Mesenchymal stem cell (in vitro differentiated cells and primary cell): Measurements from ENCODE around the gene LSM4.
"Not testable (repeated sequence)": the region's sequence is repeated elsewhere in the genome, so short reads cannot be mapped to it uniquely, and the experiment has no call there.

Experiments
- DNase-seq: peaks from one replicate; pipeline ENCODE4 v3.0.0-alpha.2; 2013
- H2AFZ ChIP-seq: one replicate; pipeline ENCODE4 v1.6.1; 2013; ENCODE audit warnings: low read depth, mild to moderate bottlenecking, control low read depth, inconsistent platforms, low read length, moderate library complexity
- H2AK5ac ChIP-seq: 2 replicates; pipeline ENCODE4 v1.6.1; 2013; ENCODE audit warnings: low read length, moderate library complexity, mild to moderate bottlenecking, inconsistent platforms; ENCODE audit not compliant: severe bottlenecking
- H2BK120ac ChIP-seq: one replicate; pipeline ENCODE4 v1.6.1; 2013; ENCODE audit warnings: low read depth, mild to moderate bottlenecking, inconsistent platforms, low read length, moderate library complexity
- H2BK12ac ChIP-seq, 2 experiments: one replicate each; pipeline ENCODE4 v1.6.1; 2013; ENCODE audit warnings: inconsistent platforms in 2 of 2, low read length in 2 of 2, mild to moderate bottlenecking in 2 of 2, moderate library complexity in 2 of 2, control low read depth in 1 of 2
- H2BK15ac ChIP-seq: one replicate; pipeline ENCODE4 v1.6.1; 2013; ENCODE audit warnings: mild to moderate bottlenecking, low read depth, inconsistent platforms; ENCODE audit not compliant: poor library complexity, severe bottlenecking
- H2BK5ac ChIP-seq: 2 replicates; pipeline ENCODE4 v1.6.1; 2013; ENCODE audit warnings: low read depth, mild to moderate bottlenecking, low read length, control low read depth, inconsistent platforms; ENCODE audit not compliant: poor library complexity, severe bottlenecking
- H3K14ac ChIP-seq, 2 experiments: one replicate each; pipeline ENCODE4 v1.6.1; 2013; ENCODE audit warnings: inconsistent platforms in 2 of 2, low read length in 2 of 2, control low read depth in 1 of 2, mild to moderate bottlenecking in 1 of 2, moderate library complexity in 1 of 2
- H3K18ac ChIP-seq, 2 experiments: one replicate each; pipeline ENCODE4 v1.6.1; 2013; ENCODE audit warnings: inconsistent platforms in 2 of 2, low read length in 2 of 2, control low read depth in 1 of 2, low read depth in 1 of 2, mild to moderate bottlenecking in 1 of 2
- H3K23ac ChIP-seq, 2 experiments: one replicate each; pipeline ENCODE4 v1.6.1; 2013; ENCODE audit warnings: inconsistent platforms in 2 of 2, low read length in 2 of 2, mild to moderate bottlenecking in 2 of 2, moderate library complexity in 2 of 2, control low read depth in 1 of 2
- H3K27ac ChIP-seq: 2 replicates; pipeline ENCODE4 v1.5.1; 2013; ENCODE audit warnings: mild to moderate bottlenecking, moderate library complexity, low read length, control low read depth, inconsistent platforms; ENCODE audit not compliant: poor library complexity, severe bottlenecking
- H3K27me3 ChIP-seq, 2 experiments: 2 replicates each; pipeline versions ENCODE4 v1.6.1 to v1.7.0; 2013; ENCODE audit warnings: low read length in 2 of 2, mild to moderate bottlenecking in 2 of 2, moderate library complexity in 2 of 2, control low read depth in 1 of 2, inconsistent platforms in 1 of 2; ENCODE audit not compliant: control insufficient read depth in 1 of 2, insufficient read depth in 1 of 2
- H3K36me3 ChIP-seq, 2 experiments: 2 replicates each; pipeline versions ENCODE4 v1.6.1 to v1.7.0; 2013; ENCODE audit warnings: low read length in 2 of 2, control low read depth in 1 of 2, inconsistent platforms in 1 of 2, low read depth in 1 of 2, mild to moderate bottlenecking in 1 of 2; ENCODE audit not compliant: insufficient read depth in 2 of 2, control insufficient read depth in 1 of 2
- H3K4ac ChIP-seq, 2 experiments: one replicate each; pipeline ENCODE4 v1.6.1; 2013; ENCODE audit warnings: inconsistent platforms in 2 of 2, low read length in 2 of 2, mild to moderate bottlenecking in 2 of 2, moderate library complexity in 2 of 2, control low read depth in 1 of 2, low read depth in 1 of 2
- H3K4me1 ChIP-seq: 2 replicates; pipeline ENCODE4 v1.6.1; 2013; ENCODE audit warnings: low read depth, low read length, control low read depth; ENCODE audit not compliant: control insufficient read depth, insufficient read depth
- H3K4me2 ChIP-seq: 2 replicates; pipeline ENCODE4 v1.6.1; 2013; ENCODE audit warnings: low read length, mild to moderate bottlenecking, inconsistent platforms; ENCODE audit not compliant: poor library complexity, severe bottlenecking
- H3K4me3 ChIP-seq, 2 experiments: 2 replicates each; pipeline versions ENCODE4 v1.5.1 to v1.7.0; 2013; ENCODE audit warnings: low read length in 2 of 2, mild to moderate bottlenecking in 2 of 2, control low read depth in 1 of 2, low read depth in 1 of 2; ENCODE audit not compliant: insufficient read depth in 1 of 2
- H3K79me1 ChIP-seq: replicated peaks from 2 replicates; pipeline ENCODE4 v1.6.1; 2013; ENCODE audit warnings: mild to moderate bottlenecking, control low read depth, low read length, inconsistent platforms; ENCODE audit not compliant: poor library complexity, severe bottlenecking
- H3K9ac ChIP-seq: 2 replicates; pipeline ENCODE4 v1.7.0; 2013; ENCODE audit warnings: mild to moderate bottlenecking, low read length, moderate library complexity
- H3K9me3 ChIP-seq: 2 replicates; pipeline ENCODE4 v1.7.0; 2013; ENCODE audit warnings: mild to moderate bottlenecking, low read length; ENCODE audit not compliant: control insufficient read depth
- H4K8ac ChIP-seq: one replicate; pipeline ENCODE4 v1.6.1; 2013; ENCODE audit warnings: inconsistent platforms, mild to moderate bottlenecking, low read length, moderate library complexity
- H4K91ac ChIP-seq: one replicate; pipeline ENCODE4 v1.6.1; 2013; ENCODE audit warnings: mild to moderate bottlenecking, low read length, inconsistent platforms
- WGBS: methylation state at CpG from one replicate; pipeline ENCODE4 v1.1.7; 2013; ENCODE audit warnings: mixed read lengths; 5-methylcytosine and 5-hydroxymethylcytosine counted together

The LSM4 gene

GRCh38 chr19:18364826-18365528 lies 42.1 kb upstream of the LSM4 start:
- peak overlapping the region; percentile 93 to 100 for H3K18ac ChIP-seq
- no peak overlapping the region for H3K23ac ChIP-seq
- peaks cover 29 to 45% of the 10 kb centered on the region in 2 experiments for H3K36me3 ChIP-seq
- H4K8ac ChIP-seq, result peak overlapping the region; percentile 99
- peaks cover 24% of the 10 kb centered on the region for H3K4me1 ChIP-seq
- H3K9me3 ChIP-seq, result no peaks in the 10 kb centered on the region
- no peak overlapping the region for H3K14ac ChIP-seq
- peak overlapping the region; percentile 96 for H2BK120ac ChIP-seq
- peak overlapping the region in 1 of 2 experiments; percentile 97 for H2BK12ac ChIP-seq
- 31% methylated on average over 15 of the region's 15 CpGs for WGBS
- peak; percentile 100 for DNase-seq
- peak overlapping the region; percentile 100 for H2BK5ac ChIP-seq
- H3K4me2 ChIP-seq, result no peak overlapping the region
- H3K9ac ChIP-seq, result peak overlapping the region; percentile 88
- H3K79me1 ChIP-seq, result peaks cover 12% of the 10 kb centered on the region
- no peak overlapping the region for H2AFZ ChIP-seq
- H3K4me3 ChIP-seq, result no peak overlapping the region
- H3K4ac ChIP-seq, result peak overlapping the region; percentile 95 to 100
- peak overlapping the region; percentile 100 for H3K27ac ChIP-seq
- peak overlapping the region; percentile 95 for H2AK5ac ChIP-seq
- no peak overlapping the region for H2BK15ac ChIP-seq
- no peaks in the 10 kb centered on the region for H3K27me3 ChIP-seq
- H4K91ac ChIP-seq, result peak overlapping the region; percentile 100

- peak overlapping the region; percentile 95 for H2AK5ac ChIP-seq
Measured at GRCh38 chr19:18364277-18364825, 41.5 kb upstream of the LSM4 start.

GRCh38 chr19:18363787-18364186 lies 40.9 kb upstream of the LSM4 start:
- peak overlapping the region; percentile 100 for H3K27ac ChIP-seq
- H3K36me3 ChIP-seq, result peaks cover 39 to 50% of the 10 kb centered on the region in 2 experiments
- H3K79me1 ChIP-seq, result peaks cover 14% of the 10 kb centered on the region
- H3K23ac ChIP-seq, result no peak overlapping the region
- H2AK5ac ChIP-seq, result peak overlapping the region; percentile 41
- H3K4me3 ChIP-seq, result no peak overlapping the region
- H3K27me3 ChIP-seq, result no peaks in the 10 kb centered on the region
- no peak overlapping the region for H3K9ac ChIP-seq
- no peak overlapping the region for H2BK15ac ChIP-seq
- peak overlapping the region; percentile 100 for H2BK5ac ChIP-seq
- WGBS, result 77% methylated on average over 6 of the region's 6 CpGs
- H3K4ac ChIP-seq, result peak overlapping the region; percentile 31 to 89
- peak overlapping the region; percentile 92 for H4K8ac ChIP-seq
- no peak overlapping the region for H2AFZ ChIP-seq
- no peak overlapping the region for H3K4me2 ChIP-seq
- H3K4me1 ChIP-seq, result peaks cover 19% of the 10 kb centered on the region
- peak overlapping the region; percentile 63 to 99 for H2BK12ac ChIP-seq
- no peaks in the 10 kb centered on the region for H3K9me3 ChIP-seq
- H3K14ac ChIP-seq, result no peak overlapping the region
- DNase-seq, result no peak
- H3K18ac ChIP-seq, result peak overlapping the region; percentile 93 to 95
- H4K91ac ChIP-seq, result peak overlapping the region; percentile 47
- peak overlapping the region; percentile 96 for H2BK120ac ChIP-seq

More at GRCh38 chr19:18364277-18364825, 41.5 kb upstream of the LSM4 start:
- WGBS, result 76% methylated on average over 9 of the region's 11 CpGs
- H3K4me3 ChIP-seq, H2AFZ ChIP-seq, H3K9me3 ChIP-seq, H3K27me3 ChIP-seq, DNase-seq, H3K4me2 ChIP-seq: not testable (repeated sequence)
- H4K8ac ChIP-seq, result peak overlapping the region; percentile 99
- peaks cover 23% of the 10 kb centered on the region for H3K4me1 ChIP-seq
- peak overlapping the region; percentile 97 to 100 for H2BK12ac ChIP-seq
- H3K36me3 ChIP-seq, result peaks cover 33 to 50% of the 10 kb centered on the region in 2 experiments
- peaks cover 14% of the 10 kb centered on the region for H3K79me1 ChIP-seq
- H3K23ac ChIP-seq, result peak overlapping the region in 1 of 2 experiments; percentile 79
- H2BK5ac ChIP-seq, result peak overlapping the region; percentile 100
- peak overlapping the region; percentile 96 for H2BK120ac ChIP-seq
- peak overlapping the region; percentile 93 to 100 for H3K18ac ChIP-seq
- H3K4ac ChIP-seq, result peak overlapping the region; percentile 95 to 100
- H3K9ac ChIP-seq, result peak overlapping the region; percentile 88
- H3K14ac ChIP-seq, result peak overlapping the region in 1 of 2 experiments; percentile 98
- H4K91ac ChIP-seq, result peak overlapping the region; percentile 100
- peak overlapping the region; percentile 29 for H2BK15ac ChIP-seq
- peak overlapping the region; percentile 100 for H3K27ac ChIP-seq

GRCh38 chr19:18362934-18363542 lies 40.2 kb upstream of the LSM4 start:
- Histone ChIP-seq H3K9me3 (no peaks in the 10 kb centered on the region), H3K79me1 (peaks cover 11% of the 10 kb centered on the region), H2BK120ac (peak overlapping the region; percentile 96), H2BK15ac (peak overlapping the region; percentile 44), H3K9ac (no peak overlapping the region), H2AK5ac (peak overlapping the region; percentile 41), H2BK12ac (peak overlapping the region; percentile 63 to 99), H3K18ac (peak overlapping the region; percentile 93 to 95), H3K36me3 (peaks cover 41 to 52% of the 10 kb centered on the region in 2 experiments), H4K8ac (peak overlapping the region; percentile 92), H3K4me1 (peaks cover 16% of the 10 kb centered on the region), H2AFZ (no peak overlapping the region), H3K4me2 (no peak overlapping the region), H4K91ac (peak overlapping the region; percentile 47), H2BK5ac (no peak overlapping the region), H3K4ac (peak overlapping the region; percentile 31 to 89), H3K14ac (peak overlapping the region in 1 of 2 experiments; percentile 23), H3K4me3 (no peak overlapping the region), H3K27ac (peak overlapping the region; percentile 100), H3K27me3 (no peaks in the 10 kb centered on the region), H3K23ac (peak overlapping the region in 1 of 2 experiments; percentile 72)
- WGBS, result 98% methylated on average over 16 of the region's 17 CpGs
- DNase-seq, result no peak
